ENCODE results near the gene ANKLE2. TPM values are rescaled to one million over a fixed set of nuclear protein-coding genes. Genes with fewer than 3 reads are reported as not detected.
"Not testable (repeated sequence)": the region's sequence is repeated elsewhere in the genome, so short reads cannot be mapped to it uniquely, and the experiment has no call there.

The ANKLE2 gene
- 63.0 TPM for total RNA-seq

GRCh38 chr12:132761032-132761920 lies at the start of gene ANKLE2:
TSS of gene ANKLE2 (minus strand) at chr12:132761832. CDS start at chr12:132761798, 34 bp downstream.
- H3K4me1 ChIP-seq (ENCODE audit: insufficient read depth, low read length) = peaks cover 38% of the 10 kb centered on the region
- H3K4me3 ChIP-seq (ENCODE audit: low read length) = peak within 1 kb of the TSS; percentile 67
- no peaks in the 10 kb centered on the region for H3K9me3 ChIP-seq (ENCODE audit: low read depth, low read length)
- no peaks in the 10 kb centered on the region for H3K27me3 ChIP-seq (ENCODE audit: insufficient read depth, low read length)

GRCh38 chr12:132809391-132809790 lies 47.8 kb upstream of the ANKLE2 start:
- not testable (repeated sequence) for H3K27me3 ChIP-seq (ENCODE audit: insufficient read depth, low read length)

GRCh38 chr12:132807295-132808092 lies 45.9 kb upstream of the ANKLE2 start:
- H3K9me3 ChIP-seq (ENCODE audit: low read depth, low read length) = no peaks in the 10 kb centered on the region
- H3K4me1 ChIP-seq (ENCODE audit: insufficient read depth, low read length) = peaks cover 2% of the 10 kb centered on the region
- H3K27me3 ChIP-seq (ENCODE audit: insufficient read depth, low read length) = no peaks in the 10 kb centered on the region
- H3K4me3 ChIP-seq (ENCODE audit: low read length) = no peak overlapping the region

More at GRCh38 chr12:132809391-132809790, 47.8 kb upstream of the ANKLE2 start:
- H3K4me1 ChIP-seq (ENCODE audit: insufficient read depth, low read length); H3K4me3 ChIP-seq (ENCODE audit: low read length); H3K9me3 ChIP-seq (ENCODE audit: low read depth, low read length): not testable (repeated sequence)

- Histone ChIP-seq H3K4me3 (ENCODE audit: low read length) (no peak overlapping the region), H3K4me1 (ENCODE audit: insufficient read depth, low read length) (no peaks in the 10 kb centered on the region), H3K9me3 (ENCODE audit: low read depth, low read length) (no peaks in the 10 kb centered on the region), H3K27me3 (ENCODE audit: insufficient read depth, low read length) (no peaks in the 10 kb centered on the region)
Measured at GRCh38 chr12:132806857-132807256, 45.2 kb upstream of the ANKLE2 start.

- no peaks in the 10 kb centered on the region for H3K4me1 ChIP-seq (ENCODE audit: insufficient read depth, low read length)
- H3K9me3 ChIP-seq (ENCODE audit: low read depth, low read length) = no peaks in the 10 kb centered on the region
- H3K27me3 ChIP-seq (ENCODE audit: insufficient read depth, low read length) = no peaks in the 10 kb centered on the region
- no peak overlapping the region for H3K4me3 ChIP-seq (ENCODE audit: low read length)
Measured at GRCh38 chr12:132804426-132804861, 42.8 kb upstream of the ANKLE2 start.

GRCh38 chr12:132803888-132804287 lies 42.3 kb upstream of the ANKLE2 start:
- no peaks in the 10 kb centered on the region for H3K9me3 ChIP-seq (ENCODE audit: low read depth, low read length)
- H3K27me3 ChIP-seq (ENCODE audit: insufficient read depth, low read length) = no peaks in the 10 kb centered on the region
- no peaks in the 10 kb centered on the region for H3K4me1 ChIP-seq (ENCODE audit: insufficient read depth, low read length)
- H3K4me3 ChIP-seq (ENCODE audit: low read length) = no peak overlapping the region

- H3K4me3 ChIP-seq (ENCODE audit: low read length) = no peak overlapping the region
- H3K27me3 ChIP-seq (ENCODE audit: insufficient read depth, low read length) = no peaks in the 10 kb centered on the region
- H3K9me3 ChIP-seq (ENCODE audit: low read depth, low read length) = no peaks in the 10 kb centered on the region
- no peaks in the 10 kb centered on the region for H3K4me1 ChIP-seq (ENCODE audit: insufficient read depth, low read length)
Measured at GRCh38 chr12:132803125-132803524, 41.5 kb upstream of the ANKLE2 start.

- no peaks in the 10 kb centered on the region for H3K4me1 ChIP-seq (ENCODE audit: insufficient read depth, low read length)
- H3K27me3 ChIP-seq (ENCODE audit: insufficient read depth, low read length) = no peaks in the 10 kb centered on the region
- no peaks in the 10 kb centered on the region for H3K9me3 ChIP-seq (ENCODE audit: low read depth, low read length)
- H3K4me3 ChIP-seq (ENCODE audit: low read length) = no peak overlapping the region
Measured at GRCh38 chr12:132801741-132802140, 40.1 kb upstream of the ANKLE2 start.

- H3K4me1 ChIP-seq (ENCODE audit: insufficient read depth, low read length) = no peaks in the 10 kb centered on the region
- no peak overlapping the region for H3K4me3 ChIP-seq (ENCODE audit: low read length)
- no peaks in the 10 kb centered on the region for H3K27me3 ChIP-seq (ENCODE audit: insufficient read depth, low read length)
- no peaks in the 10 kb centered on the region for H3K9me3 ChIP-seq (ENCODE audit: low read depth, low read length)
Measured at GRCh38 chr12:132798836-132799235, 37.2 kb upstream of the ANKLE2 start.

GRCh38 chr12:132797820-132798570 lies 36.4 kb upstream of the ANKLE2 start:
- no peak overlapping the region for H3K4me3 ChIP-seq (ENCODE audit: low read length)
- no peaks in the 10 kb centered on the region for H3K9me3 ChIP-seq (ENCODE audit: low read depth, low read length)

GRCh38 chr12:132795847-132796246 lies 34.2 kb upstream of the ANKLE2 start:
- Histone ChIP-seq H3K4me1 (ENCODE audit: insufficient read depth, low read length) (no peaks in the 10 kb centered on the region), H3K27me3 (ENCODE audit: insufficient read depth, low read length) (no peaks in the 10 kb centered on the region), H3K9me3 (ENCODE audit: low read depth, low read length) (no peaks in the 10 kb centered on the region), H3K4me3 (ENCODE audit: low read length) (no peak overlapping the region)

More at GRCh38 chr12:132797820-132798570, 36.4 kb upstream of the ANKLE2 start:
- Histone ChIP-seq H3K4me1 (ENCODE audit: insufficient read depth, low read length) (no peaks in the 10 kb centered on the region), H3K27me3 (ENCODE audit: insufficient read depth, low read length) (no peaks in the 10 kb centered on the region)

- H3K27me3 ChIP-seq (ENCODE audit: insufficient read depth, low read length); H3K9me3 ChIP-seq (ENCODE audit: low read depth, low read length); H3K4me3 ChIP-seq (ENCODE audit: low read length); H3K4me1 ChIP-seq (ENCODE audit: insufficient read depth, low read length): not testable (repeated sequence)
Measured at GRCh38 chr12:132791940-132792339, 30.3 kb upstream of the ANKLE2 start.

GRCh38 chr12:132789099-132789471 lies 27.5 kb upstream of the ANKLE2 start:
- Histone ChIP-seq H3K4me1 (ENCODE audit: insufficient read depth, low read length) (no peaks in the 10 kb centered on the region), H3K9me3 (ENCODE audit: low read depth, low read length) (no peaks in the 10 kb centered on the region), H3K27me3 (ENCODE audit: insufficient read depth, low read length) (no peaks in the 10 kb centered on the region), H3K4me3 (ENCODE audit: low read length) (no peak overlapping the region)

- Histone ChIP-seq H3K9me3 (ENCODE audit: low read depth, low read length) (no peaks in the 10 kb centered on the region), H3K4me1 (ENCODE audit: insufficient read depth, low read length) (no peaks in the 10 kb centered on the region), H3K27me3 (ENCODE audit: insufficient read depth, low read length) (no peaks in the 10 kb centered on the region), H3K4me3 (ENCODE audit: low read length) (no peak overlapping the region)
Measured at GRCh38 chr12:132788375-132789098, 26.9 kb upstream of the ANKLE2 start.

Measured in mononuclear cell (primary cell).